Spleen (tissue), 7 donors: Measurements from ENCODE around the gene HILPDA.

ENCODE experiments used
- POLR2A ChIP-seq, 3 donors: fragments of 450-650 bp; IDR thresholded peaks; one replicate each; pipeline ENCODE4 v1.5.1; 2017; ENCODE audit warnings: antibody characterized with exemption in 3 of 3, mild to moderate bottlenecking in 1 of 3
- POLR2AphosphoS5 ChIP-seq, 3 donors: sonication (generic); formaldehyde crosslinking; IDR thresholded peaks; one replicate each; pipeline ENCODE4 v1.5.1; 2017; ENCODE audit warnings: antibody characterized with exemption in 3 of 3
- TF ChIP-seq, protein P1 (sequence below), 11 experiments: fragments of 200-600 bp in 7 of 11; fragments of 450-650 bp in 4 of 11; sonication (generic) in 4 of 11; IDR thresholded peaks in 8 of 11; conservative IDR thresholded peaks in 3 of 11; 1 replicate in 7 of 11; 2 replicates in 4 of 11; pipeline versions ENCODE4 v1.4.0 to v1.8.0; 2016 to 2021; ENCODE audit warnings: antibody characterized with exemption in 11 of 11, inconsistent platforms in 4 of 11, mild to moderate bottlenecking in 1 of 11
- donor health status: DM: no; HTN: no; CAD: no; lungs with moderate emphysema.
- donor health status: DM: no; HTN: no; CAD: no.
- donor health status: DM: no; HTN: no; CAD: no.

DNA sequence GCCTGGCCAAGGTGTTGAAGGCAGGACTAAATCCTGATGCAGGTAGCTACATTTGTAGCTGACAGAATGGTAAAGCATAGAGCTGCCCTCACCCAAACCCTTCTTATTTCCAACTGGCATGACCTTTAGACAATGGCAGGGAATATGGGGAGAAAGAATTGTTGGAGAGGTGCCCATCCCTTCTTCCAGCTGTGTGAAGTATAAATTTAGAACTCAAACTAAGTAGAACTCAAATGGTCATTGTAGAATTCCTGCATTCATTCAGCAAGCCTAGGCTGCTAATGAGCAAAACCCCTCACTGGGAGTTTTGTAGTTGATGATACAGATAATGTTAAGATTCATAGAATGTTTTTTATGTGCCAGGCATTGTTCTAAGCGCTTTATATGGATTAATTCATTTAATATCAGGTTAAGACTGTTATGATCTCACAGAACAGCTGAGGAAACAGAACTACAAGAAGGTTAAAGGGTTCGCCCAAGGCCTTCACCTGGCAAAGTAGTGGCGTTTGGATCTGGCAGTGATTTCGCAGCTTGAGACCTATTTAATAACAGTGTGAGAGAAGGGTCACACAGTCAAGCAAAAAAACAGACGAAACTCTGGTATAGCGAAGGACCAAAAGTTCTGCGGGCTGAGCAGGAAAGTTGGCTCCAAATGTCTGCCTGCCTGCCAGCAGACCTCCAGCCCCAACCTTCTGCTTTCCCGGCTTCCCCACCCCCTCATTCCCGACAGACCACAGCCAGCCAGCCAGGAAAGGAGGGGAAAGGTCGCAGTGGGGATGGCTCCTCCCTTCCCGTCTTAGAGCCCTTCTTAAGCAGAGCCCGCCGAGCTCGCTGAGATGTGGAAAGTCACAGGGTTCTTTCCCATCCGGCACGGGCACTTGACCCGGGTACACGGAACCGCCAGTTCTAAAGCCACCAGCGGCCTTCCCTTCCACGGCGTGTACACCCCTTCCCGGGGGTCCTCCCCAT lies 1.6 kb upstream of the HILPDA start:
- TF ChIP-seq, protein P1, sequence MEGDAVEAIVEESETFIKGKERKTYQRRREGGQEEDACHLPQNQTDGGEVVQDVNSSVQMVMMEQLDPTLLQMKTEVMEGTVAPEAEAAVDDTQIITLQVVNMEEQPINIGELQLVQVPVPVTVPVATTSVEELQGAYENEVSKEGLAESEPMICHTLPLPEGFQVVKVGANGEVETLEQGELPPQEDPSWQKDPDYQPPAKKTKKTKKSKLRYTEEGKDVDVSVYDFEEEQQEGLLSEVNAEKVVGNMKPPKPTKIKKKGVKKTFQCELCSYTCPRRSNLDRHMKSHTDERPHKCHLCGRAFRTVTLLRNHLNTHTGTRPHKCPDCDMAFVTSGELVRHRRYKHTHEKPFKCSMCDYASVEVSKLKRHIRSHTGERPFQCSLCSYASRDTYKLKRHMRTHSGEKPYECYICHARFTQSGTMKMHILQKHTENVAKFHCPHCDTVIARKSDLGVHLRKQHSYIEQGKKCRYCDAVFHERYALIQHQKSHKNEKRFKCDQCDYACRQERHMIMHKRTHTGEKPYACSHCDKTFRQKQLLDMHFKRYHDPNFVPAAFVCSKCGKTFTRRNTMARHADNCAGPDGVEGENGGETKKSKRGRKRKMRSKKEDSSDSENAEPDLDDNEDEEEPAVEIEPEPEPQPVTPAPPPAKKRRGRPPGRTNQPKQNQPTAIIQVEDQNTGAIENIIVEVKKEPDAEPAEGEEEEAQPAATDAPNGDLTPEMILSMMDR (IDR thresholded peaks at IDR 0.05 in 8 of 11, conservative IDR thresholded peaks at IDR 0.05 in 3 of 11): no peak
- no peak for TF ChIP-seq POLR2A (IDR thresholded peaks at IDR 0.05)
- TF ChIP-seq POLR2AphosphoS5 (IDR thresholded peaks at IDR 0.05): peak; percentile 77 to 82 (median 82)
